Right atrium auricular region (tissue), 2 donors: ENCODE results near the gene EXOC4. TPM values are rescaled to one million over a fixed set of nuclear protein-coding genes. Genes with fewer than 3 reads are reported as not detected.

Experiments used
- DNase-seq: peaks from one replicate; pipeline ENCODE4 v3.0.0-alpha.2; 2019; ENCODE audit warnings: low spot score
- H3K27ac ChIP-seq, 2 donors: fragments of 200-600 bp; sonication (generic); 1 replicate in 1 of 2; 2 replicates in 1 of 2; pipeline ENCODE4 v1.5.1; 2016 to 2019
- H3K27me3 ChIP-seq, 2 donors: fragments of 200-600 bp; sonication (generic); one replicate each; pipeline versions ENCODE4 v1.5.1 to v1.6.0; 2017 to 2019
- H3K36me3 ChIP-seq: fragments of 200-600 bp; sonication (generic); one replicate; pipeline ENCODE4 v1.5.1; 2016
- H3K4me1 ChIP-seq, 2 donors: fragments of 200-600 bp; sonication (generic); one replicate each; pipeline versions ENCODE4 v1.5.1 to v1.6.0; 2017 to 2019
- H3K4me3 ChIP-seq, 2 donors: fragments of 200-600 bp; sonication (generic); 1 replicate in 1 of 2; 2 replicates in 1 of 2; pipeline ENCODE4 v1.5.1; 2017 to 2019; ENCODE audit warnings: mild to moderate bottlenecking in 1 of 2, moderate library complexity in 1 of 2
- H3K9me3 ChIP-seq, 2 donors: fragments of 200-600 bp; sonication (generic); one replicate each; pipeline ENCODE4 v1.5.1; 2019
- CTCF ChIP-seq, 2 donors: fragments of 200-600 bp; sonication (generic); IDR thresholded peaks; one replicate each; pipeline ENCODE4 v1.5.1; 2019; ENCODE audit warnings: antibody characterized with exemption in 2 of 2
- total RNA-seq, 2 donors: library from RNA; depleted of rRNA; stranded (reverse); fragments of >200 nt; gene quantifications; one replicate each; pipeline ENCODE4 v1.1.0, GENCODE V29; 2016

The EXOC4 gene
- total RNA-seq, 2 donors from 2014 or later: 24.7 to 30.6 TPM

DNA sequence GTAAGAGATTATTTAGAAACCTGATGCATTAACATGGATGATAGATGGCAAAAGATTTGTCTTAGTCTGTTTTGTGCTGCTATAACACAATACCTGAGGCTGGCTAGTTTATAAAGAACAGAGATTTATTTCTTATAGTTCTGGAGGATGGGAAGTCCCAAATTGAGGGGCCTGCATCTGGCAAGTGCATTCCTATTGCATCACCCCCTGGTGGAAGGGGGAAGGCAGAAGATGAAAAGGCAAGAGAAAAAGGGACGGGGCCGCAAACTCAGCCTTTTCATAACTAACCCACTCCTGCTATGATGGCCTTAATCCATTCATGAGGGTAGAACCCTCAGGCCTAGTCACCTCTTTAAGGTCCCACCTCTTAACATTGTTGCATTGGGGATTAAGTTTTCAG, 720.8 kb downstream of the EXOC4 start:
- Histone ChIP-seq H3K4me1 (no peaks in the 10 kb centered on the region), H3K9me3 (no peaks in the 10 kb centered on the region), H3K4me3 (no peak overlapping the region), H3K36me3 (no peaks in the 10 kb centered on the region), H3K27me3 (no peaks in the 10 kb centered on the region), H3K27ac (no peak overlapping the region)
- no peak for DNase-seq
- no peak for TF ChIP-seq CTCF (IDR thresholded peaks at IDR 0.05)

DNA sequence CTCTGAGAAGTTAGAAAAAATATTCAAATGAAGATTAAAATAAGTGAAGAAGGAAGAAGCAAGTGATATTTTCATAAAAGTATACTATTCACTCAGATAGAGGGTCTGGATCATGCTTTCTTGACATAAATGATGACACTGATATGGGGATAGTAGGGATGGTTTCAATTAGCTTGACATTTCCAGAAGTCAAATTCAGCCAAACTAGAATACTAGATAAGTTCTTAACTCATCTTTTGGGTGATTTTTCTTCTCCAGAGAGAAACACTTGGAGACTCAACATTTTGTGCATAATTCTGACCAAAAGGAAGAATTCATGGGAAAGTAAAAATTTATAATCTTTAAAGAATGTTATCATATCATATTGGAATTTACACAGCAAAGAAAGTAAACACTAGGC, 722.3 kb downstream of the EXOC4 start:
- no peak for TF ChIP-seq CTCF (IDR thresholded peaks at IDR 0.05)
- Histone ChIP-seq H3K36me3 (no peaks in the 10 kb centered on the region), H3K27me3 (no peaks in the 10 kb centered on the region), H3K4me3 (no peak overlapping the region), H3K27ac (no peak overlapping the region), H3K9me3 (no peaks in the 10 kb centered on the region), H3K4me1 (no peaks in the 10 kb centered on the region)
- DNase-seq: no peak

DNA sequence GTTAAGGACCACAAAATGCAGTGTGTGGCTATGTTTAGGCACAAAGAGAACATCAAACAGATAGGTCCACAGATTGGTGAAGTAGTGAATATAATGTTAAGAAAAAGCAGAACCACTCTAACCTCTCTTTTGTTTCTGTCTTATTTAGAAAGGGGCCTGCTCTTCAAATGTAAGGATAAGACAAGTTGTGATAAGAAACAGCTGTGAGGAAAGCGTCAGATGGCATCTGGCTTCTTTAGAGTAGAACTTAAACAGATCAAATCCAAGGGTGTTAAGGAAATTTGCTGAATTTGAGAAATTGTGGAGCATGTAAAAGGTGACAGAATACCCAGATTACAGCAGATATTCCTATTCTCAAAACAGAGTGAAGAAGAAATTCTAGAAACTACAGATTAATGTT, 723.3 kb downstream of the EXOC4 start:
- H3K9me3 ChIP-seq: no peaks in the 10 kb centered on the region
- H3K27me3 ChIP-seq: no peaks in the 10 kb centered on the region
- H3K27ac ChIP-seq: no peak overlapping the region
- H3K36me3 ChIP-seq: no peaks in the 10 kb centered on the region
- no peaks in the 10 kb centered on the region for H3K4me1 ChIP-seq
- DNase-seq: no peak
- TF ChIP-seq CTCF (IDR thresholded peaks at IDR 0.05): no peak
- H3K4me3 ChIP-seq: no peak overlapping the region

DNA sequence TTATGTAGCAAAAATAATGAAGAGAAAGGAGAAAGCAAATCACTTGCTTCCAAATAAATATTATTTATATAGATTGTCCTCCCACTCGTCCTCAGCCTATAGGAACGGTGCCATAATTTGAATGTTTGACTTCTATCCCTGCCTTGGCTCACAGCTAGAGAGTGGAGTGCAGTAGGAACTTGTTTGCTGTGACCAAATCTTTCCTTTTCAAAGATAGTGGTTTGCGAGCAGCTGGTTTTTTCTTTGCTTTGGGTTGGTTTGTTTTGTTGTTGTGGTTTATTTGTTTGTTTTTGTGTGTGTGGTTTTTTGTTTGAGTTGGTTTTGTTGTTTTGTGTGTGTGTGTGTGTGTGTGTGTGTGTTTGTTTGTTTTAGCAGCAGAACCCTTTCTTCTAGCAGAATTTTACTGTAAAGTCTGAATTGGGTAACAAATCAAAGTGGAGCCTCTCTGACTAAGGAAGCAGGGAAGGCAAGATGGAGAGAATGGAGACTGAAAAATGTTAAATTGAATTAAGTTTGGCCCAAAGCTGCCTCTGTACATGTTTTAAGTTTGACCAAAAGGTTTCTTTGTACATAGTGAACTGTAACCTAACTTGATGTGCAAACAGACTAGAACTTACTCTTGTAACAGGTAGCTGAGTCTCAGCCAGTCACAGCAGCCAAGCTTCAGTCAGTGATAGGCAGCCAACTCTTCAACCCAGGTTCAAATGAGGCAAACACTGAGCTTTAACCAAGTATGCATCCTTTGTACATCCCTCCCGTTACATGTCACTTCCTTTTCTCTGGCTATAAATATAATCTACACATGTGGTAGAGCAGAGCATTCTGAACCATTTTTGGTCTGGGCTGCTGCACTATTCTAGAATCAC, 724.8 kb downstream of the EXOC4 start:
- TF ChIP-seq CTCF (IDR thresholded peaks at IDR 0.05): no peak
- H3K4me3 ChIP-seq: no peak overlapping the region
- H3K27ac ChIP-seq: no peak overlapping the region
- no peaks in the 10 kb centered on the region for H3K36me3 ChIP-seq
- no peaks in the 10 kb centered on the region for H3K9me3 ChIP-seq
- H3K4me1 ChIP-seq: no peaks in the 10 kb centered on the region
- no peaks in the 10 kb centered on the region for H3K27me3 ChIP-seq
- DNase-seq: no peak

- no peak for DNase-seq
- H3K9me3 ChIP-seq: no peaks in the 10 kb centered on the region
- TF ChIP-seq CTCF (IDR thresholded peaks at IDR 0.05): no peak
- no peaks in the 10 kb centered on the region for H3K27me3 ChIP-seq
- no peak overlapping the region for H3K27ac ChIP-seq
- H3K4me3 ChIP-seq: no peak overlapping the region
- H3K36me3 ChIP-seq: no peaks in the 10 kb centered on the region
- no peaks in the 10 kb centered on the region for H3K4me1 ChIP-seq
These were observed 725.8 kb downstream of the EXOC4 start for GRCh38 chr7:133978502-133979295.
